Endothelial cell of umbilical vein (primary cell): ENCODE data around the gene PPM1H. TPM values are rescaled to one million over a fixed set of nuclear protein-coding genes. Genes with fewer than 3 reads are reported as not detected.

ENCODE experiments used
- BruUV-seq: library from RNA; stranded (reverse); fragments of 400-500 nt; replicated peaks from 2 replicates; lab custom pipeline; 2021; lab: Mats Ljungman, UMichigan
- CTCF ChIA-PET: fragments of 300-600, 350-600 bp; sonication (Branson Sonifier 250); formaldehyde crosslinking; loops from one replicate; lab custom pipeline; 2021; ENCODE audit warnings: antibody characterized with exemption, inconsistent platforms; lab: Charles Lee
- POLR2A ChIA-PET: fragments of 300-600, 350-600 bp; sonication (Branson Sonifier 250); formaldehyde crosslinking; loops from one replicate; lab custom pipeline; 2021; ENCODE audit warnings: antibody characterized with exemption, inconsistent platforms; lab: Charles Lee
- DNase-seq: peaks from one replicate; pipeline ENCODE4 v3.0.0-alpha.2; 2011; ENCODE audit warnings: low read depth, low spot score
- FAIRE-seq: peaks from 2 replicates; lab custom pipeline; 2011; peaks lifted over from hg19 to GRCh38; lab: Jason Lieb, UNC
- H2AFZ ChIP-seq: 2 replicates; pipeline ENCODE4 v1.6.0; 2012; ENCODE audit warnings: low read depth, low read length, control low read depth, inconsistent platforms
- H3K27ac ChIP-seq: 2 replicates; pipeline ENCODE4 v1.5.1; 2011; ENCODE audit warnings: low read depth, mild to moderate bottlenecking, control low read depth, low read length, moderate library complexity; ENCODE audit not compliant: insufficient read depth
- H3K27me3 ChIP-seq, 2 experiments: 2 replicates each; pipeline versions ENCODE4 v1.6.0 to v1.6.1; 2011; ENCODE audit warnings: low read length in 2 of 2, mixed read lengths in 1 of 2; ENCODE audit not compliant: control insufficient read depth in 2 of 2, insufficient read depth in 2 of 2
- H3K36me3 ChIP-seq, 2 experiments: 2 replicates in 1 of 2; 3 replicates in 1 of 2; pipeline ENCODE4 v1.5.1; 2011; ENCODE audit warnings: low read length in 2 of 2, mild to moderate bottlenecking in 1 of 2, moderate library complexity in 1 of 2; ENCODE audit not compliant: control insufficient read depth in 2 of 2, insufficient read depth in 2 of 2; ENCODE audit errors: extremely low read depth in 1 of 2
- H3K4me1 ChIP-seq: 3 replicates; pipeline ENCODE4 v1.5.1; 2011; ENCODE audit warnings: mild to moderate bottlenecking, low read length; ENCODE audit not compliant: control insufficient read depth, insufficient read depth; ENCODE audit errors: extremely low read depth
- H3K4me2 ChIP-seq: 2 replicates; pipeline ENCODE4 v1.6.1; 2011; ENCODE audit warnings: low read length, control low read depth, mixed read lengths; ENCODE audit not compliant: insufficient read depth
- H3K4me3 ChIP-seq, 3 experiments: fragments of 200-600 bp in 1 of 3; sonication (generic), shearing (Covaris generic) in 1 of 3; replicated peaks in 1 of 3; 2 replicates each; pipeline ENCODE4 v1.5.1; 2011 to 2016; ENCODE audit warnings: control low read depth in 3 of 3, low read length in 3 of 3, mild to moderate bottlenecking in 2 of 3, inconsistent platforms in 1 of 3, low read depth in 1 of 3, moderate library complexity in 1 of 3; ENCODE audit not compliant: insufficient read depth in 1 of 3
- H3K79me2 ChIP-seq: 2 replicates; pipeline ENCODE4 v1.6.0; 2012; ENCODE audit warnings: low read length, inconsistent platforms; ENCODE audit not compliant: control insufficient read depth, insufficient read depth
- H3K9ac ChIP-seq: replicated peaks from 2 replicates; pipeline ENCODE3; 2011; ENCODE audit warnings: low read length, control low read depth; ENCODE audit not compliant: insufficient read depth; ENCODE audit errors: extremely low read depth
- H3K9me1 ChIP-seq: replicated peaks from 3 replicates; pipeline ENCODE4 v1.6.0; 2011; ENCODE audit warnings: mild to moderate bottlenecking, low read length; ENCODE audit not compliant: control insufficient read depth, insufficient read depth; ENCODE audit errors: extremely low read depth
- H3K9me3 ChIP-seq: replicated peaks from 2 replicates; pipeline ENCODE4 v1.5.1; 2012; ENCODE audit warnings: low read length, inconsistent platforms; ENCODE audit not compliant: control insufficient read depth, insufficient read depth
- H4K20me1 ChIP-seq: replicated peaks from 2 replicates; pipeline ENCODE3; 2011; ENCODE audit warnings: mild to moderate bottlenecking, low read length; ENCODE audit not compliant: control insufficient read depth, insufficient read depth; ENCODE audit errors: extremely low read depth
- CTCF ChIP-seq, 2 donors: IDR thresholded peaks; 1 replicate in 1 of 2; 2 replicates in 1 of 2; pipeline ENCODE4 v1.5.1; 2011; ENCODE audit warnings: low read length in 2 of 2, mild to moderate bottlenecking in 2 of 2, moderate library complexity in 2 of 2, control low read depth in 1 of 2, inconsistent platforms in 1 of 2, low read depth in 1 of 2; ENCODE audit not compliant: insufficient read depth in 1 of 2; ENCODE audit errors: extremely low read depth in 1 of 2
- EZH2 ChIP-seq: IDR thresholded peaks from 2 replicates; pipeline ENCODE4 v1.6.1; 2012; ENCODE audit warnings: borderline replicate concordance, low read depth, mild to moderate bottlenecking, moderate library complexity, low read length, inconsistent platforms; ENCODE audit not compliant: severe bottlenecking
- FOS ChIP-seq: IDR thresholded peaks from 2 replicates; pipeline ENCODE4 v1.6.1; 2011; ENCODE audit warnings: mild to moderate bottlenecking, low read length, moderate library complexity, borderline replicate concordance; ENCODE audit not compliant: insufficient read depth
- GATA2 ChIP-seq: IDR thresholded peaks from 2 replicates; pipeline ENCODE4 v1.7.0; 2011; ENCODE audit warnings: low read depth, mild to moderate bottlenecking, moderate library complexity, mixed read lengths, low read length; ENCODE audit not compliant: insufficient read length, insufficient read depth
- JUN ChIP-seq: IDR thresholded peaks from 2 replicates; pipeline ENCODE4 v1.6.1; 2011; ENCODE audit warnings: borderline replicate concordance, low read depth; ENCODE audit not compliant: insufficient read length, insufficient read depth
- MAX ChIP-seq: IDR thresholded peaks from 2 replicates; pipeline ENCODE4 v1.6.1; 2011; ENCODE audit not compliant: insufficient read depth, insufficient read length
- MYC ChIP-seq: IDR thresholded peaks from one replicate; pipeline ENCODE4 v1.6.1; 2011; ENCODE audit warnings: mild to moderate bottlenecking, low read depth, low read length
- POLR2A ChIP-seq: IDR thresholded peaks from 2 replicates; pipeline ENCODE4 v1.6.1; 2012; ENCODE audit warnings: low read depth, mild to moderate bottlenecking, control low read depth, low read length
- POLR2AphosphoS5 ChIP-seq: IDR thresholded peaks from 2 replicates; pipeline ENCODE4 v1.6.1; 2012; ENCODE audit warnings: low read depth, mild to moderate bottlenecking, control low read depth, low read length, moderate library complexity; ENCODE audit not compliant: insufficient read depth
- dilution Hi-C: fragments of 300-500 bp; cut with MboI; formaldehyde crosslinking; loops from one replicate; pipeline ENCODE4 v1.15.0; 2019; ENCODE audit warnings: low sequenced_read_pairs; ENCODE audit not compliant: extremely low pct_ligation_motif_present
- intact Hi-C: fragments of 100-400 bp; cut with micrococcal nuclease; formaldehyde crosslinking; loops from one replicate; pipeline ENCODE4 v1.10.0; 2022
- polyA plus RNA-seq, 4 experiments: library from polyadenylated mRNA; depleted of rRNA in 3 of 4; stranded (reverse) in 3 of 4; unstranded in 1 of 4; fragments of >200 nt; gene quantifications; 2 replicates each; pipeline versions ENCODE4 v1.2.1 to v1.2.3, GENCODE V29; 2011 to 2012; ENCODE audit warnings: missing spikeins in 1 of 4
- total RNA-seq: library from RNA; stranded (reverse); gene quantifications from 2 replicates; pipeline ENCODE4 v1.2.3, GENCODE V29; 2021

PPM1H gene
- total and polyA plus RNA-seq, 2 donors (not counting 3 experiments of a cell fraction or from before 2014, with no cell fraction given) = 1.0 to 7.2 TPM

GRCh38 chr12:62655666-62656151 is 279.2 kb downstream of the PPM1H start:
- H2AFZ ChIP-seq = no peak overlapping the region
- FAIRE-seq (no peak), DNase-seq (no peak)
- TF ChIP-seq MAX (no peak), JUN (no peak), POLR2AphosphoS5 (no peak), EZH2 (no peak), GATA2 (no peak), CTCF (IDR thresholded peaks at IDR 0.05; ENCODE audit: extremely low read depth in 1 of 2, insufficient read depth in 1 of 2, low read depth in 1 of 2, low read length in 2 of 2) (no peak), MYC (no peak), FOS (no peak), POLR2A (no peak)
- no peak overlapping the region for H3K4me3 ChIP-seq
- H3K9me1 ChIP-seq = no peaks in the 10 kb centered on the region
- intact Hi-C loops = no loop called here
- H3K27me3 ChIP-seq = no peaks in the 10 kb centered on the region
- ChIA-PET CTCF (no interaction called here), POLR2A (no interaction called here)
- dilution Hi-C loops = no loop called here
- H3K4me2 ChIP-seq = no peak overlapping the region
- H3K27ac ChIP-seq = no peak overlapping the region
- H3K79me2 ChIP-seq = no peaks in the 10 kb centered on the region
- no peaks in the 10 kb centered on the region for H4K20me1 ChIP-seq
- H3K9me3 ChIP-seq = no peaks in the 10 kb centered on the region
- peaks cover 21% of the 10 kb centered on the region for H3K4me1 ChIP-seq
- BruUV-seq = no TSS peak
- H3K36me3 ChIP-seq = no peaks in the 10 kb centered on the region
- no peak overlapping the region for H3K9ac ChIP-seq
